Measurements from ENCODE around the gene LPCAT2.
A peak's percentile ranks its signal among the peaks of the same experiment; 100 is the strongest.

Gene LPCAT2

GRCh38 chr16:55508941-55509931 is at the start of gene LPCAT2:
LPCAT2 (plus strand) TSS chr16:55509072; CDS start chr16:55509182, 110 bp downstream.
- no peak for DNase-seq

- no peak for DNase-seq
Measured at GRCh38 chr16:55462241-55462640, 46.6 kb upstream of the LPCAT2 start.

GRCh38 chr16:55464375-55464774 is 44.5 kb upstream of the LPCAT2 start:
- no peak for DNase-seq

GRCh38 chr16:55465077-55465896 is 43.6 kb upstream of the LPCAT2 start:
- peak; percentile 45 for DNase-seq

GRCh38 chr16:55466209-55466608 is 42.7 kb upstream of the LPCAT2 start:
- no peak for DNase-seq

GRCh38 chr16:55467898-55468297 is 41.0 kb upstream of the LPCAT2 start:
- no peak for DNase-seq

- DNase-seq = no peak
Measured at GRCh38 chr16:55468352-55468990, 40.4 kb upstream of the LPCAT2 start.

- DNase-seq = no peak
Measured at GRCh38 chr16:55469821-55470532, 38.9 kb upstream of the LPCAT2 start.

- DNase-seq = no peak
Measured at GRCh38 chr16:55470533-55471371, 38.1 kb upstream of the LPCAT2 start.

GRCh38 chr16:55471448-55472097 is 37.3 kb upstream of the LPCAT2 start:
- no peak for DNase-seq

- no peak for DNase-seq
Measured at GRCh38 chr16:55473587-55473986, 35.3 kb upstream of the LPCAT2 start.

- no peak for DNase-seq
Measured at GRCh38 chr16:55474821-55475220, 34.1 kb upstream of the LPCAT2 start.

- DNase-seq = no peak
Measured at GRCh38 chr16:55475919-55476318, 33.0 kb upstream of the LPCAT2 start.

- no peak for DNase-seq
Measured at GRCh38 chr16:55476625-55477533, 32.0 kb upstream of the LPCAT2 start.

GRCh38 chr16:55477736-55478135 is 31.1 kb upstream of the LPCAT2 start:
- no peak for DNase-seq

- DNase-seq = no peak
Measured at GRCh38 chr16:55478827-55479429, 29.9 kb upstream of the LPCAT2 start, which contains the start of gene MMP2. MMP2 (plus strand) TSS chr16:55479198; CDS start chr16:55479480, 282 bp downstream.

- DNase-seq = no peak
Measured at GRCh38 chr16:55479430-55480140, 29.3 kb upstream of the LPCAT2 start.

- DNase-seq = no peak
Measured at GRCh38 chr16:55480228-55480655, 28.6 kb upstream of the LPCAT2 start.

GRCh38 chr16:55481023-55481422 is 27.8 kb upstream of the LPCAT2 start:
- no peak for DNase-seq
